HFFc6 (cell line): ENCODE results near the gene IGF1R. TPM values are rescaled to one million over a fixed set of nuclear protein-coding genes. Genes with fewer than 3 reads are reported as not detected.

Experiments used
- DNase-seq: peaks from one replicate; pipeline ENCODE4 v3.0.0-alpha.2; 2018
- H3K27ac Mint-ChIP-seq: 2 replicates; pipeline ENCODE4 v1.8.0; 2020; ENCODE audit warnings: mild to moderate bottlenecking, mixed read lengths
- H3K27me3 Mint-ChIP-seq: 2 replicates; pipeline ENCODE4 v1.8.0; 2021; ENCODE audit warnings: mild to moderate bottlenecking, moderate library complexity, mixed read lengths; ENCODE audit not compliant: insufficient read depth
- H3K36me3 Mint-ChIP-seq: 2 replicates; pipeline ENCODE4 v1.8.0; 2021; ENCODE audit warnings: low read depth, mixed read lengths
- H3K4me1 Mint-ChIP-seq: 2 replicates; pipeline ENCODE4 v1.8.0; 2020; ENCODE audit warnings: low read depth, mixed read lengths
- H3K4me3 Mint-ChIP-seq: 2 replicates; pipeline ENCODE4 v1.8.0; 2020; ENCODE audit warnings: mild to moderate bottlenecking, moderate library complexity, mixed read lengths
- H3K9me3 Mint-ChIP-seq: 2 replicates; pipeline ENCODE4 v1.8.0; 2020; ENCODE audit warnings: mild to moderate bottlenecking, mixed read lengths
- total RNA-seq, 6 experiments: library from RNA; stranded (reverse); fragmentation: NEBNext Ultra II Directional; extraction: Animal tissue kit (Norgen Biotek cat#: 25700); gene quantifications; 2 replicates in 1 of 6; 3 replicates in 5 of 6; pipeline ENCODE4 v1.2.3, GENCODE V29; 2021
- TF ChIP-seq, protein P1 (sequence below): fragments of 200-600 bp; sonication (generic); IDR thresholded peaks from 2 replicates; pipeline ENCODE4 v1.5.0; 2021; ENCODE audit warnings: antibody characterized with exemption, mild to moderate bottlenecking

IGF1R gene
- total RNA-seq, 6 experiments from 2014 or later: 46.7 to 61.9 (median 50.1) TPM

GRCh38 chr15:98948456-98948855 is 300.1 kb downstream of the IGF1R start:
- H3K36me3 Mint-ChIP-seq: peaks cover 26% of the 10 kb centered on the region
- H3K9me3 Mint-ChIP-seq: no peaks in the 10 kb centered on the region
- no peak overlapping the region for H3K27ac Mint-ChIP-seq
- DNase-seq: no peak
- H3K4me1 Mint-ChIP-seq: peaks cover 8% of the 10 kb centered on the region
- TF ChIP-seq, protein P1, sequence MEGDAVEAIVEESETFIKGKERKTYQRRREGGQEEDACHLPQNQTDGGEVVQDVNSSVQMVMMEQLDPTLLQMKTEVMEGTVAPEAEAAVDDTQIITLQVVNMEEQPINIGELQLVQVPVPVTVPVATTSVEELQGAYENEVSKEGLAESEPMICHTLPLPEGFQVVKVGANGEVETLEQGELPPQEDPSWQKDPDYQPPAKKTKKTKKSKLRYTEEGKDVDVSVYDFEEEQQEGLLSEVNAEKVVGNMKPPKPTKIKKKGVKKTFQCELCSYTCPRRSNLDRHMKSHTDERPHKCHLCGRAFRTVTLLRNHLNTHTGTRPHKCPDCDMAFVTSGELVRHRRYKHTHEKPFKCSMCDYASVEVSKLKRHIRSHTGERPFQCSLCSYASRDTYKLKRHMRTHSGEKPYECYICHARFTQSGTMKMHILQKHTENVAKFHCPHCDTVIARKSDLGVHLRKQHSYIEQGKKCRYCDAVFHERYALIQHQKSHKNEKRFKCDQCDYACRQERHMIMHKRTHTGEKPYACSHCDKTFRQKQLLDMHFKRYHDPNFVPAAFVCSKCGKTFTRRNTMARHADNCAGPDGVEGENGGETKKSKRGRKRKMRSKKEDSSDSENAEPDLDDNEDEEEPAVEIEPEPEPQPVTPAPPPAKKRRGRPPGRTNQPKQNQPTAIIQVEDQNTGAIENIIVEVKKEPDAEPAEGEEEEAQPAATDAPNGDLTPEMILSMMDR: no peak
- peaks cover 4% of the 10 kb centered on the region for H3K27me3 Mint-ChIP-seq
- no peak overlapping the region for H3K4me3 Mint-ChIP-seq

DNA sequence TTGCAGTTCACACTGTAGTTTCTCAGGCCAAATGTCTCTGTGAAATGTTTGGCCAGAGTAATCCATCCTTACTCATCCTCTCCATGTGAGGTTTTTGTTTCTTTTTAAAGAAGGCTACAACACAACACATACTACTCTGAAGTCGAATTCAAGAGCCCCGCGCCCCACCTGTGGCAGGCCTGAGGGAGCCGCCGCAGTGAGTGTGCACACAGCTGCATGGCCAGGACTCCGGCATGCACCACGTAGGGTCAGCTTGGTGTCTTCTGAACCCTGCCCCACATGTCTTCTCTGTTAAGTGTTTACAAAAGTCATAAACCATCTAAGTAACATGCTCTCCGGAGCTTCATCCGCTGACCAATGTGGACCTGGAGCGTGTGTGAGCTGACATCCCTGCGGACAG is 300.6 kb downstream of the IGF1R start:
- Mint-ChIP-seq H3K27ac (no peak overlapping the region), H3K4me3 (no peak overlapping the region), H3K36me3 (peaks cover 21% of the 10 kb centered on the region), H3K4me1 (peaks cover 7% of the 10 kb centered on the region), H3K27me3 (peaks cover 4% of the 10 kb centered on the region), H3K9me3 (no peaks in the 10 kb centered on the region)
- TF ChIP-seq, protein P1: no peak
- no peak for DNase-seq

GRCh38 chr15:98949624-98950023 is 301.3 kb downstream of the IGF1R start:
- H3K27ac Mint-ChIP-seq: no peak overlapping the region
- peaks cover 11% of the 10 kb centered on the region for H3K4me1 Mint-ChIP-seq
- H3K36me3 Mint-ChIP-seq: peaks cover 17% of the 10 kb centered on the region
- H3K4me3 Mint-ChIP-seq: no peak overlapping the region
- H3K9me3 Mint-ChIP-seq: no peaks in the 10 kb centered on the region
- DNase-seq: no peak
- peaks cover 3% of the 10 kb centered on the region; the same call in 1 of the 2 replicates for H3K27me3 Mint-ChIP-seq
- TF ChIP-seq, protein P1: no peak

- no peak overlapping the region for H3K4me3 Mint-ChIP-seq
- DNase-seq: no peak
- H3K27me3 Mint-ChIP-seq: peaks cover 3% of the 10 kb centered on the region; the same call in 1 of the 2 replicates
- no peak overlapping the region for H3K27ac Mint-ChIP-seq
- TF ChIP-seq, protein P1: no peak
- H3K36me3 Mint-ChIP-seq: peaks cover 13% of the 10 kb centered on the region
- no peaks in the 10 kb centered on the region for H3K9me3 Mint-ChIP-seq
- peaks cover 16% of the 10 kb centered on the region for H3K4me1 Mint-ChIP-seq
Measured at GRCh38 chr15:98950248-98950647, 301.9 kb downstream of the IGF1R start.

DNA sequence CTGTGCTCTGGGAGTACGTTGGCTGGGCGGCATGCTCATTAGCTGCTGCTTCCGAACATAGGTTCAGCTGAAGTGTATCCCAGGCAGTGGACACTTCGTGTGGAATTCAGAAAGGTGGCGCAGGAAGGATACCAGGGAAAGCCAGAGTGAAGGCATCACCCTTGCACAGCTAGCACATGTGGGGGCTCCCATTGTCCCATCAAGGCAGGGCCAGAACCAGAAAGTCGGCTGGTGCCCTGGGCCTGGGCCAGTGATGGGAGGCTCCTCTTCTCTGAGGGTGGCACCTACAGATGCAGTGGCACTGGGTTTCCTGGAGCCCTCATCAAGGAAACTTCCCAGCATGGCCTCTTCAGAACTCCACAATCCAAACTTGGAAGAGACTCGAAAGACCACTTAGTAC is 302.7 kb downstream of the IGF1R start:
- no peak overlapping the region; the same call in 1 of the 2 replicates for H3K27ac Mint-ChIP-seq
- TF ChIP-seq, protein P1: no peak
- DNase-seq: no peak
- peaks cover 6% of the 10 kb centered on the region for H3K36me3 Mint-ChIP-seq
- no peak overlapping the region for H3K4me3 Mint-ChIP-seq
- peaks cover 3% of the 10 kb centered on the region; the same call in 1 of the 2 replicates for H3K27me3 Mint-ChIP-seq
- H3K9me3 Mint-ChIP-seq: no peaks in the 10 kb centered on the region
- H3K4me1 Mint-ChIP-seq: peaks cover 16% of the 10 kb centered on the region
